Endothelial cell of umbilical vein (primary cell): Measurements from ENCODE around the gene CALML6. TPM values are rescaled to one million over a fixed set of nuclear protein-coding genes. Genes with fewer than 3 reads are reported as not detected.

Source experiments
- BruUV-seq: library from RNA; stranded (reverse); fragments of 400-500 nt; replicated peaks from 2 replicates; lab custom pipeline; 2021; lab: Mats Ljungman, UMichigan
- CTCF ChIA-PET: fragments of 300-600, 350-600 bp; sonication (Branson Sonifier 250); formaldehyde crosslinking; loops from one replicate; lab custom pipeline; 2021; ENCODE audit warnings: antibody characterized with exemption, inconsistent platforms; lab: Charles Lee
- POLR2A ChIA-PET: fragments of 300-600, 350-600 bp; sonication (Branson Sonifier 250); formaldehyde crosslinking; loops from one replicate; lab custom pipeline; 2021; ENCODE audit warnings: antibody characterized with exemption, inconsistent platforms; lab: Charles Lee
- DNase-seq: peaks from one replicate; pipeline ENCODE4 v3.0.0-alpha.2; 2011; ENCODE audit warnings: low read depth, low spot score
- FAIRE-seq: peaks from 2 replicates; lab custom pipeline; 2011; peaks lifted over from hg19 to GRCh38; lab: Jason Lieb, UNC
- H2AFZ ChIP-seq: 2 replicates; pipeline ENCODE4 v1.6.0; 2012; ENCODE audit warnings: low read depth, low read length, control low read depth, inconsistent platforms
- H3K27ac ChIP-seq: 2 replicates; pipeline ENCODE4 v1.5.1; 2011; ENCODE audit warnings: low read depth, mild to moderate bottlenecking, control low read depth, low read length, moderate library complexity; ENCODE audit not compliant: insufficient read depth
- H3K27me3 ChIP-seq, 2 experiments: 2 replicates each; pipeline versions ENCODE4 v1.6.0 to v1.6.1; 2011; ENCODE audit warnings: low read length in 2 of 2, mixed read lengths in 1 of 2; ENCODE audit not compliant: control insufficient read depth in 2 of 2, insufficient read depth in 2 of 2
- H3K36me3 ChIP-seq, 2 experiments: 2 replicates in 1 of 2; 3 replicates in 1 of 2; pipeline ENCODE4 v1.5.1; 2011; ENCODE audit warnings: low read length in 2 of 2, mild to moderate bottlenecking in 1 of 2, moderate library complexity in 1 of 2; ENCODE audit not compliant: control insufficient read depth in 2 of 2, insufficient read depth in 2 of 2; ENCODE audit errors: extremely low read depth in 1 of 2
- H3K4me1 ChIP-seq: 3 replicates; pipeline ENCODE4 v1.5.1; 2011; ENCODE audit warnings: mild to moderate bottlenecking, low read length; ENCODE audit not compliant: control insufficient read depth, insufficient read depth; ENCODE audit errors: extremely low read depth
- H3K4me2 ChIP-seq: 2 replicates; pipeline ENCODE4 v1.6.1; 2011; ENCODE audit warnings: low read length, control low read depth, mixed read lengths; ENCODE audit not compliant: insufficient read depth
- H3K4me3 ChIP-seq, 3 experiments: fragments of 200-600 bp in 1 of 3; sonication (generic), shearing (Covaris generic) in 1 of 3; replicated peaks in 1 of 3; 2 replicates each; pipeline ENCODE4 v1.5.1; 2011 to 2016; ENCODE audit warnings: control low read depth in 3 of 3, low read length in 3 of 3, mild to moderate bottlenecking in 2 of 3, inconsistent platforms in 1 of 3, low read depth in 1 of 3, moderate library complexity in 1 of 3; ENCODE audit not compliant: insufficient read depth in 1 of 3
- H3K79me2 ChIP-seq: 2 replicates; pipeline ENCODE4 v1.6.0; 2012; ENCODE audit warnings: low read length, inconsistent platforms; ENCODE audit not compliant: control insufficient read depth, insufficient read depth
- H3K9ac ChIP-seq: replicated peaks from 2 replicates; pipeline ENCODE3; 2011; ENCODE audit warnings: low read length, control low read depth; ENCODE audit not compliant: insufficient read depth; ENCODE audit errors: extremely low read depth
- H3K9me1 ChIP-seq: replicated peaks from 3 replicates; pipeline ENCODE4 v1.6.0; 2011; ENCODE audit warnings: mild to moderate bottlenecking, low read length; ENCODE audit not compliant: control insufficient read depth, insufficient read depth; ENCODE audit errors: extremely low read depth
- H3K9me3 ChIP-seq: replicated peaks from 2 replicates; pipeline ENCODE4 v1.5.1; 2012; ENCODE audit warnings: low read length, inconsistent platforms; ENCODE audit not compliant: control insufficient read depth, insufficient read depth
- H4K20me1 ChIP-seq: replicated peaks from 2 replicates; pipeline ENCODE3; 2011; ENCODE audit warnings: mild to moderate bottlenecking, low read length; ENCODE audit not compliant: control insufficient read depth, insufficient read depth; ENCODE audit errors: extremely low read depth
- CTCF ChIP-seq, 2 donors: IDR thresholded peaks; 1 replicate in 1 of 2; 2 replicates in 1 of 2; pipeline ENCODE4 v1.5.1; 2011; ENCODE audit warnings: low read length in 2 of 2, mild to moderate bottlenecking in 2 of 2, moderate library complexity in 2 of 2, control low read depth in 1 of 2, inconsistent platforms in 1 of 2, low read depth in 1 of 2; ENCODE audit not compliant: insufficient read depth in 1 of 2; ENCODE audit errors: extremely low read depth in 1 of 2
- EZH2 ChIP-seq: IDR thresholded peaks from 2 replicates; pipeline ENCODE4 v1.6.1; 2012; ENCODE audit warnings: borderline replicate concordance, low read depth, mild to moderate bottlenecking, moderate library complexity, low read length, inconsistent platforms; ENCODE audit not compliant: severe bottlenecking
- FOS ChIP-seq: IDR thresholded peaks from 2 replicates; pipeline ENCODE4 v1.6.1; 2011; ENCODE audit warnings: mild to moderate bottlenecking, low read length, moderate library complexity, borderline replicate concordance; ENCODE audit not compliant: insufficient read depth
- GATA2 ChIP-seq: IDR thresholded peaks from 2 replicates; pipeline ENCODE4 v1.7.0; 2011; ENCODE audit warnings: low read depth, mild to moderate bottlenecking, moderate library complexity, mixed read lengths, low read length; ENCODE audit not compliant: insufficient read length, insufficient read depth
- JUN ChIP-seq: IDR thresholded peaks from 2 replicates; pipeline ENCODE4 v1.6.1; 2011; ENCODE audit warnings: borderline replicate concordance, low read depth; ENCODE audit not compliant: insufficient read length, insufficient read depth
- MAX ChIP-seq: IDR thresholded peaks from 2 replicates; pipeline ENCODE4 v1.6.1; 2011; ENCODE audit not compliant: insufficient read depth, insufficient read length
- MYC ChIP-seq: IDR thresholded peaks from one replicate; pipeline ENCODE4 v1.6.1; 2011; ENCODE audit warnings: mild to moderate bottlenecking, low read depth, low read length
- POLR2A ChIP-seq: IDR thresholded peaks from 2 replicates; pipeline ENCODE4 v1.6.1; 2012; ENCODE audit warnings: low read depth, mild to moderate bottlenecking, control low read depth, low read length
- POLR2AphosphoS5 ChIP-seq: IDR thresholded peaks from 2 replicates; pipeline ENCODE4 v1.6.1; 2012; ENCODE audit warnings: low read depth, mild to moderate bottlenecking, control low read depth, low read length, moderate library complexity; ENCODE audit not compliant: insufficient read depth
- dilution Hi-C: fragments of 300-500 bp; cut with MboI; formaldehyde crosslinking; loops from one replicate; pipeline ENCODE4 v1.15.0; 2019; ENCODE audit warnings: low sequenced_read_pairs; ENCODE audit not compliant: extremely low pct_ligation_motif_present
- intact Hi-C: fragments of 100-400 bp; cut with micrococcal nuclease; formaldehyde crosslinking; loops from one replicate; pipeline ENCODE4 v1.10.0; 2022
- polyA plus RNA-seq, 4 experiments: library from polyadenylated mRNA; depleted of rRNA in 3 of 4; stranded (reverse) in 3 of 4; unstranded in 1 of 4; fragments of >200 nt; gene quantifications; 2 replicates each; pipeline versions ENCODE4 v1.2.1 to v1.2.3, GENCODE V29; 2011 to 2012; ENCODE audit warnings: missing spikeins in 1 of 4
- total RNA-seq: library from RNA; stranded (reverse); gene quantifications from 2 replicates; pipeline ENCODE4 v1.2.3, GENCODE V29; 2021

CALML6 gene
- total and polyA plus RNA-seq, 2 donors (not counting 3 experiments of a cell fraction or from before 2014, with no cell fraction given), result 0.36 to 0.44 TPM

GRCh38 chr1:1910651-1911331, 4.3 kb upstream of the CALML6 start:
- no peak overlapping the region for H3K9ac ChIP-seq
- CTCF ChIA-PET, result interaction anchor here (2.8 kb wide), 1 partner anchor 134 kb away, joined by 16 read pairs; no protein-coding TSS in a partner anchor
- H3K4me2 ChIP-seq, result no peak overlapping the region
- H3K79me2 ChIP-seq, result peaks cover 3% of the 10 kb centered on the region
- no peaks in the 10 kb centered on the region for H4K20me1 ChIP-seq
- no peaks in the 10 kb centered on the region for H3K27me3 ChIP-seq
- no peak overlapping the region for H3K27ac ChIP-seq
- BruUV-seq, result no TSS peak
- dilution Hi-C loops (no loop called here), intact Hi-C loops (loop anchor here (10.0 kb wide), 1 partner anchor 224 kb away; no protein-coding TSS in a partner anchor)
- TF ChIP-seq EZH2 (no peak), CTCF (IDR thresholded peaks at IDR 0.05; ENCODE audit: extremely low read depth in 1 of 2, insufficient read depth in 1 of 2, low read depth in 1 of 2, low read length in 2 of 2) (no peak), JUN (no peak), MYC (no peak), MAX (no peak), GATA2 (no peak), FOS (no peak), POLR2A (no peak), POLR2AphosphoS5 (no peak)
- no peaks in the 10 kb centered on the region for H3K36me3 ChIP-seq
- no peaks in the 10 kb centered on the region for H3K9me1 ChIP-seq
- DNase-seq, result no peak
- FAIRE-seq, result no peak
- peaks cover 11% of the 10 kb centered on the region for H3K4me1 ChIP-seq
- POLR2A ChIA-PET, result no interaction called here
- no peak overlapping the region for H2AFZ ChIP-seq
- H3K4me3 ChIP-seq, result no peak overlapping the region
- H3K9me3 ChIP-seq, result no peaks in the 10 kb centered on the region
